Raji (cell line): ENCODE measurements around the gene UNC119.
A peak's percentile ranks its signal among the peaks of the same experiment; 100 is the strongest.

Source experiments
- POLR2A ChIP-seq: IDR thresholded peaks from 2 replicates; pipeline ENCODE4 v1.6.1; 2011; ENCODE audit warnings: low read depth, low read length, control low read depth; ENCODE audit not compliant: insufficient read depth

UNC119 gene

GRCh38 chr17:28576758-28577465 is 24.5 kb upstream of the UNC119 start, which contains the start of gene ALDOC:
Gene ALDOC (minus strand): TSS chr17:28576895. CDS start chr17:28575532, 1,363 bp downstream.
- TF ChIP-seq POLR2A = peak; percentile 84

GRCh38 chr17:28575126-28575795 is 22.8 kb upstream of the UNC119 start:
- no peak for TF ChIP-seq POLR2A

- TF ChIP-seq POLR2A = no peak
These were observed 22.1 kb upstream of the UNC119 start for GRCh38 chr17:28574526-28574925.

GRCh38 chr17:28573966-28574480 is 21.6 kb upstream of the UNC119 start:
- TF ChIP-seq POLR2A = no peak

- TF ChIP-seq POLR2A = no peak
These were observed 21.1 kb upstream of the UNC119 start for GRCh38 chr17:28573521-28573920.

- no peak for TF ChIP-seq POLR2A
These were observed 20.6 kb upstream of the UNC119 start for GRCh38 chr17:28573040-28573380.

- TF ChIP-seq POLR2A = no peak
These were observed 20.0 kb upstream of the UNC119 start for GRCh38 chr17:28572259-28573039.

- TF ChIP-seq POLR2A = peak; percentile 84
These were observed 19.1 kb upstream of the UNC119 start, which contains the start of gene PIGS for GRCh38 chr17:28571361-28572122. Gene PIGS (minus strand): TSS chr17:28571524. CDS start chr17:28571496, 28 bp downstream.

- TF ChIP-seq POLR2A = no peak
These were observed 18.4 kb upstream of the UNC119 start for GRCh38 chr17:28570716-28571360.

- TF ChIP-seq POLR2A = no peak
These were observed 17.0 kb upstream of the UNC119 start for GRCh38 chr17:28569446-28569845.

- TF ChIP-seq POLR2A = no peak
These were observed 15.2 kb upstream of the UNC119 start for GRCh38 chr17:28567604-28568003.

GRCh38 chr17:28563475-28563874 is 11.1 kb upstream of the UNC119 start:
- no peak for TF ChIP-seq POLR2A

- no peak for TF ChIP-seq POLR2A
These were observed 2.6 kb upstream of the UNC119 start for GRCh38 chr17:28555022-28555421.

- TF ChIP-seq POLR2A = no peak
These were observed 2.1 kb upstream of the UNC119 start for GRCh38 chr17:28554565-28554964.
